GM18505 (cell line): ENCODE data around the gene G3BP1.
"Not testable (repeated sequence)": the region's sequence is repeated elsewhere in the genome, so short reads cannot be mapped to it uniquely, and the experiment has no call there.

Experiments used
- ATAC-seq: cut with Tn5 transposase; IDR thresholded peaks from one replicate; pipeline ENCODE4 v1.9.1; 2021; ENCODE audit not compliant: unreplicated experiment
- POLR2A ChIP-seq: IDR thresholded peaks from 4 replicates; pipeline ENCODE4 v1.6.1; 2011; ENCODE audit warnings: borderline replicate concordance; ENCODE audit not compliant: insufficient read depth, insufficient read length; ENCODE audit errors: extremely low read depth

Gene G3BP1

DNA sequence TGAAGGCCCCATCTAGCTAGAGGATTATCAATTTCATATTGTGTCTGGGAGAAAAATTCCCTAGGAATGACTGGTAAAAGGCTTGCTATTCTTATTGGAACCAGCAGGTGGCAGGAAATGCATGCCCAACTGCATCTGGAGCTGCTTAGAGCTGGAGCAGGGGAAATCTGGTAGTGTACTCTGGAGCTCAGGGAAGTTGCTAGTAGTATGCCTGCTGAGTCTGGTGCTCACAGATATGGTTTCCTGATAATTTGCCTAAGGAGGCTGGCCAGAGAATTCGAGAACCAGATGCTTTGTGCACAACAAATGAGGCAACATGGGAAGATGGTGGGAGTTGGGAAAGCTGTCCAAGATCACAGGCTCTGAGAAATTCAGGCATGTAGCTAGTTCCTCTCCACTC is 53.7 kb downstream of the G3BP1 start:
- no peak for TF ChIP-seq POLR2A
- no peak for ATAC-seq

DNA sequence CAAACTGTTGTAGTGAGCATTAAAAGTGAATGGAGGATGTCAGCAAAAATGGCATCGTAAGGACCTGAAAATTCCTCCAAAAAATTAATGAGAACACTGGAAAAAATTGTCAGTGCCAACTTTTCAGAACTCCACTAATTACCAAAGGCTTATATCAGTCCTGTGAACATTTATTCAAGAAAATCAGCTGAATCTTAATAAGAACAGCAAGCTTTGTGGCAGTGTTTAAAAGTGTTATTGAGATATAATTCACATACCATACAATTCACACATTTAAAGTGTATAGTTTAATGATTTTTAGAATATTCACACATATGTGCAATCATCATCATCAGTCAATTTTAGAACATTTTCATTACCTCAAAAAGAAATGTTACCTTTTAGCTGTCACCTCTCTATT is 57.6 kb downstream of the G3BP1 start:
- ATAC-seq, result no peak
- TF ChIP-seq POLR2A, result no peak

DNA sequence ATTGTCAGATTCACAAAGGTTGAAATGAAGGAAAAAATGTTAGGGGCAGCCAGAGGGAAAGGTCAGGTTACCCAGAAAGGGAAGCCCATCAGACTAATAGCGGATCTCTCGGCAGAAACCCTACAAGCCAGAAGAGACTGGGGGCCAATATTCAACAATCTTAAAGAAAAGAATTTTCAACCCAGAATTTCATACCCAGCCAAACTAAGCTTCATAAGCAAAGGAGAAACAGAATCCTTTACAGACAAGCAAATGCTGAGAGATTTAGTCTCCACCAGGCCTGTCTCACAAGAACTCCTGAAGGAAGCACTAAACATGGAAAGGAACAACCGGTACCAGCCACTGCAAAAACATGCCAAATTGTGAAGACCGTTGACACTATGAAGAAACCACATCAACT is 61.1 kb downstream of the G3BP1 start:
- not testable (repeated sequence) for ATAC-seq

DNA sequence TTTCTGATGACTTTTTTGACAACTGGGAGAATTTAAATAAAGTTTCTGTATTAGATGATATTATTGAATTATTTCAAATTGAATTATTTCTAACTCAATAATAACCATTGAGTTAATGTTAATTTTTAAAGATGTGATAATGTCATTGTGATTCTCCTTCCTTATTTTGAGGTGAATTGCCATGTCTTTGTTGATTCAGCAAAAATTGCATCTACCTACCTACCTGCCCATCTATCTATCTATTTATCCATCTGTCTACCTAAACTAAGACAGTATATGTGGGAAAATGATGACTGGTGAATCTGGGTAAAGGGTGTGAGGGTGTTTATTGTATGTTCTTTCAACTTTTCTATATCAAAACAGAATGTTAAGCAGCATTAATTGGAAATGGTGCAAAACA is 75.0 kb downstream of the G3BP1 start:
- no peak for ATAC-seq
- TF ChIP-seq POLR2A, result no peak

DNA sequence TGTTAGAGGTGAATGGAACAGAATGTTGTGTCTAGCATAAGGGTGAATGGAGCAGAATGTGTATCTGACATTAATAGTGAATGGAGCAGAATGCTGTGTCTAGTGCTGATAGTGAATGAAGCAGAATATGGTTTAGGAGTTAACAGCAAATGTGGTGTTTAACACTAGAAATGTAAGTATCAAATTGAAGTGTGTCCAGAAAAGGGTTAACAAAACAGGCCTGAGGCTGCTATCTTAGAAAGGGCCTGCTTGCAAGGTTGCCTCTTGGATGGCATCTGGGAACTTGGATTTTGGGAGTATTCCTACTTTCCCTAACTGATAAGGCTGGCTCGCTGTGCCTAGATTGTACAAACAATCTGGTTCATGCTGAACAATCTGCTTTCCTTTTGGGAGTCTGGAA is 76.1 kb downstream of the G3BP1 start:
- no peak for ATAC-seq
- no peak for TF ChIP-seq POLR2A

DNA sequence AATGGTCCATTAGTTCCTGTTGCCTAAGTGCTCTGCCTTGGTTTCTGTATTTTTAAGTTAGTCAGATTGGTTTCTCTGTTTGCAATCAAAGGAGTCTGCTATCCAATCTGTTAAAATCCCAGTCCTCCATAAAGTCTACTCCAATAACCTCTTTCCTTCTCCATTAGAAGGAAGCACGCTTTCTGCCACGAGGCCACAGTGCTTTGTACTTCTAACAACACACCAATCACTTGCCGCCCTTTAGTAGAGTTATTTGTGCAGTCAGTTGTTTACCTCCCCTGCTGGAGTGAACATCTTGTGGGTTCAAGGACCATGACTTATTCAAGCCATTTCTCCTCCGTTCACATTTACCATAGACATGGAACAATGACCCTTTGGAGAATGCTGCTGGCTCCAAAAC is 83.9 kb downstream of the G3BP1 start:
- no peak for ATAC-seq
- no peak for TF ChIP-seq POLR2A

DNA sequence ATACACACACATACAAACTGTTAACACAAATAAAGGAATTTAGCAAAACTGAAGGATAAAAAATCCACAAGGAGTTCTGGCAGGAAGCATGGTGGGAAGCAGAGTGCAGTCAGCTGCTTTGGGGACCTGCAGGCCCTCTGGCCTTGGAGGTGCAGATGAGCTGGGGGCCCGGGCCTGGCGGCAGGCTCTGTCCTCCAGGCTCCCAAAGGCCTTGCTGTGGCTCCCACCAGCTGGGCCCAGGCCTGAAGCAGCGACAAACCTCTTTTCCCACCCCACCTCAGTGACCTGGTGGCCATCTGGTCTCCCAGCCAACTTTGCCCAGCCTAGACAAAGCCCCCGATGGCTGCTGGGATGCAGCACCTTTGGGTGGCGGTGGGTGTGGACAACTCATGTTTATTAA is 85.1 kb downstream of the G3BP1 start:
- no peak for TF ChIP-seq POLR2A
- no peak for ATAC-seq

DNA sequence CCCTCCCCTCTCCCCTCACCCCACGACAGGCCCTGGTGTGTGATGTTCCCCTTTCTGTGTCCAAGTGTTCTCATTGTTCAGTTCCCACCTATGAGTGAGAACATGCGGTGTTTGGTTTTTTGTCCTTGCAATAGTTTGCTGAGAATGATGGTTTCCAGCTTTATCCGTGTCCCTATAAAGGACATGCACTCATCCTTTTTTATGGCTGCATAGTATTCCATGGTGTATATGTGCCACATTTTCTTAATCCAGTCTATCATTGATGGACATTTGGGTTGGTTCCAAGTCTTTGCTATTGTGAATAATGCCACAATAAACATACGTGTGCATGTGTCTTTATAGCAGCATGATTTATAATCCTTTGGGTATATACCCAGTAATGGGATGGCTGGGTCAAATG is 89.1 kb downstream of the G3BP1 start:
- not testable (repeated sequence) for ATAC-seq
